Memory B cell (primary cell): ENCODE measurements around the gene SYT5.
A peak's percentile ranks its signal among the peaks of the same experiment; 100 is the strongest.
"Not testable (repeated sequence)": the region's sequence is repeated elsewhere in the genome, so short reads cannot be mapped to it uniquely, and the experiment has no call there.

ENCODE experiments used
- ATAC-seq: fragments of 150-1000 bp; cut with Tn5 transposase; 2 replicates; pipeline ENCODE4 v1.10.0; 2021; ENCODE audit warnings: low read depth, mild to moderate bottlenecking, moderate library complexity
- DNase-seq, 2 donors: peaks; one replicate each; pipeline ENCODE4 v3.0.0; 2022; ENCODE audit warnings: low spot score in 2 of 2
- H3K27ac Mint-ChIP-seq: one replicate; pipeline ENCODE4 v1.8.0; 2022; ENCODE audit warnings: mild to moderate bottlenecking, moderate library complexity, mixed read lengths
- H3K27me3 Mint-ChIP-seq: one replicate; pipeline ENCODE4 v1.8.0; 2022; ENCODE audit warnings: mixed read lengths
- H3K36me3 Mint-ChIP-seq: one replicate; pipeline ENCODE4 v1.8.0; 2022; ENCODE audit warnings: mild to moderate bottlenecking, mixed read lengths
- H3K4me1 Mint-ChIP-seq: one replicate; pipeline ENCODE4 v1.8.0; 2022; ENCODE audit warnings: mixed read lengths
- H3K4me3 Mint-ChIP-seq: one replicate; pipeline ENCODE4 v1.8.0; 2022; ENCODE audit warnings: mild to moderate bottlenecking, moderate library complexity, mixed read lengths
- H3K9me3 Mint-ChIP-seq: one replicate; pipeline ENCODE4 v1.8.0; 2022; ENCODE audit warnings: mixed read lengths

Gene SYT5

GRCh38 chr19:55169136-55169535 lies 11.0 kb downstream of the SYT5 start:
- Mint-ChIP-seq H3K9me3 (peaks cover 8% of the 10 kb centered on the region), H3K4me1 (peaks cover 18% of the 10 kb centered on the region), H3K4me3 (no peak overlapping the region), H3K36me3 (peaks cover 3% of the 10 kb centered on the region), H3K27me3 (peaks cover 47% of the 10 kb centered on the region), H3K27ac (no peak overlapping the region)
- no peak for DNase-seq
- ATAC-seq: no peak

- Mint-ChIP-seq H3K27me3 (peaks cover 37% of the 10 kb centered on the region), H3K36me3 (peaks cover under 1% of the 10 kb centered on the region), H3K9me3 (peaks cover 8% of the 10 kb centered on the region), H3K4me3 (peak within 1 kb of the TSS; percentile 42), H3K27ac (peak within 1 kb of the TSS; percentile 68), H3K4me1 (peaks cover 9% of the 10 kb centered on the region)
- no peak for DNase-seq
- peak; percentile 82 for ATAC-seq
Observed at GRCh38 chr19:55166530-55167268, 13.4 kb downstream of the SYT5 start, which contains the start of gene DNAAF3. TSS of gene DNAAF3 (minus strand) at chr19:55166613. CDS start at chr19:55166413, 200 bp downstream.

GRCh38 chr19:55165952-55166529 lies 14.0 kb downstream of the SYT5 start:
- DNase-seq (no peak), ATAC-seq (peak; percentile 51)
- H3K27me3 Mint-ChIP-seq: peaks cover 31% of the 10 kb centered on the region
- H3K36me3 Mint-ChIP-seq: no peaks in the 10 kb centered on the region
- peak overlapping the region; percentile 42 for H3K4me3 Mint-ChIP-seq
- peaks cover 8% of the 10 kb centered on the region for H3K9me3 Mint-ChIP-seq
- peak overlapping the region; percentile 68 for H3K27ac Mint-ChIP-seq
- peaks cover 9% of the 10 kb centered on the region for H3K4me1 Mint-ChIP-seq

GRCh38 chr19:55161571-55162322 lies 18.3 kb downstream of the SYT5 start:
- peaks cover 2% of the 10 kb centered on the region for H3K36me3 Mint-ChIP-seq
- H3K9me3 Mint-ChIP-seq: peaks cover 4% of the 10 kb centered on the region
- H3K4me3 Mint-ChIP-seq: no peak overlapping the region
- ATAC-seq (no peak), DNase-seq (no peak)
- H3K27ac Mint-ChIP-seq: no peak overlapping the region
- peaks cover 8% of the 10 kb centered on the region for H3K4me1 Mint-ChIP-seq
- peaks cover 39% of the 10 kb centered on the region for H3K27me3 Mint-ChIP-seq

GRCh38 chr19:55160986-55161365 lies 19.1 kb downstream of the SYT5 start:
- H3K36me3 Mint-ChIP-seq: peaks cover 2% of the 10 kb centered on the region
- peaks cover 38% of the 10 kb centered on the region for H3K27me3 Mint-ChIP-seq
- no peak overlapping the region for H3K27ac Mint-ChIP-seq
- no peak overlapping the region for H3K4me3 Mint-ChIP-seq
- no peak for DNase-seq
- no peaks in the 10 kb centered on the region for H3K9me3 Mint-ChIP-seq
- peaks cover 4% of the 10 kb centered on the region for H3K4me1 Mint-ChIP-seq
- ATAC-seq: no peak

- peaks cover 4% of the 10 kb centered on the region for H3K4me1 Mint-ChIP-seq
- DNase-seq: peak; percentile 76 to 80
- H3K27me3 Mint-ChIP-seq: peaks cover 35% of the 10 kb centered on the region
- no peak overlapping the region for H3K4me3 Mint-ChIP-seq
- H3K36me3 Mint-ChIP-seq: peaks cover 2% of the 10 kb centered on the region
- ATAC-seq: peak; percentile 90
- no peak overlapping the region for H3K27ac Mint-ChIP-seq
- no peaks in the 10 kb centered on the region for H3K9me3 Mint-ChIP-seq
Observed at GRCh38 chr19:55160128-55160985, 19.7 kb downstream of the SYT5 start.

GRCh38 chr19:55158848-55159749 lies 21.0 kb downstream of the SYT5 start:
- ATAC-seq (no peak), DNase-seq (no peak)
- peaks cover 10% of the 10 kb centered on the region for H3K4me1 Mint-ChIP-seq
- H3K27me3 Mint-ChIP-seq: peaks cover 39% of the 10 kb centered on the region
- no peak overlapping the region for H3K4me3 Mint-ChIP-seq
- peaks cover 2% of the 10 kb centered on the region for H3K36me3 Mint-ChIP-seq
- no peaks in the 10 kb centered on the region for H3K9me3 Mint-ChIP-seq
- no peak overlapping the region for H3K27ac Mint-ChIP-seq

GRCh38 chr19:55158423-55158822 lies 21.7 kb downstream of the SYT5 start:
- H3K36me3 Mint-ChIP-seq: peaks cover 4% of the 10 kb centered on the region
- H3K27me3 Mint-ChIP-seq: peaks cover 39% of the 10 kb centered on the region
- ATAC-seq: no peak
- no peak overlapping the region for H3K4me3 Mint-ChIP-seq
- peaks cover 14% of the 10 kb centered on the region for H3K4me1 Mint-ChIP-seq
- DNase-seq: no peak
- H3K27ac Mint-ChIP-seq: no peak overlapping the region
- peaks cover 1% of the 10 kb centered on the region for H3K9me3 Mint-ChIP-seq

- peaks cover 15% of the 10 kb centered on the region for H3K4me1 Mint-ChIP-seq
- DNase-seq (no peak), ATAC-seq (no peak)
- H3K4me3 Mint-ChIP-seq: no peak within 1 kb of the TSS
- peaks cover 4% of the 10 kb centered on the region for H3K36me3 Mint-ChIP-seq
- peaks cover 2% of the 10 kb centered on the region for H3K9me3 Mint-ChIP-seq
- no peak within 1 kb of the TSS for H3K27ac Mint-ChIP-seq
- peaks cover 39% of the 10 kb centered on the region for H3K27me3 Mint-ChIP-seq
Observed at GRCh38 chr19:55157064-55157908, 22.8 kb downstream of the SYT5 start, which contains the start of gene TNNI3. TSS of gene TNNI3 (minus strand) at chr19:55157732. CDS start at chr19:55157589, 143 bp downstream.

- no peak for DNase-seq
- peaks cover 39% of the 10 kb centered on the region for H3K27me3 Mint-ChIP-seq
- H3K27ac Mint-ChIP-seq: no peak overlapping the region
- H3K9me3 Mint-ChIP-seq: peaks cover 7% of the 10 kb centered on the region
- H3K4me1 Mint-ChIP-seq: peaks cover 20% of the 10 kb centered on the region
- H3K36me3 Mint-ChIP-seq: peaks cover 7% of the 10 kb centered on the region
- ATAC-seq: no peak
- no peak overlapping the region for H3K4me3 Mint-ChIP-seq
Observed at GRCh38 chr19:55156202-55157063, 23.7 kb downstream of the SYT5 start.

GRCh38 chr19:55155784-55156183 lies 24.3 kb downstream of the SYT5 start:
- not testable (repeated sequence) for H3K9me3 Mint-ChIP-seq, DNase-seq, H3K4me3 Mint-ChIP-seq, H3K36me3 Mint-ChIP-seq, ATAC-seq, H3K27ac Mint-ChIP-seq
- peaks cover 39% of the 10 kb centered on the region for H3K27me3 Mint-ChIP-seq
- H3K4me1 Mint-ChIP-seq: peaks cover 20% of the 10 kb centered on the region
